Prostate gland (tissue), 2 donors: ENCODE measurements around the gene RORB.

Experiments
- POLR2A ChIP-seq: fragments of 450-650 bp; IDR thresholded peaks from one replicate; pipeline ENCODE4 v1.6.1; 2016; ENCODE audit warnings: antibody characterized with exemption, mild to moderate bottlenecking
- POLR2AphosphoS5 ChIP-seq: sonication (generic); formaldehyde crosslinking; IDR thresholded peaks from one replicate; pipeline ENCODE4 v1.6.1; 2017; ENCODE audit warnings: antibody characterized with exemption
- TF ChIP-seq, protein P1 (sequence below), 4 experiments: fragments of 200-600 bp in 2 of 4; fragments of 450-650 bp in 2 of 4; sonication (generic) in 2 of 4; IDR thresholded peaks; 1 replicate in 3 of 4; 2 replicates in 1 of 4; pipeline ENCODE4 v1.5.1; 2016 to 2019; ENCODE audit warnings: antibody characterized with exemption in 4 of 4, mild to moderate bottlenecking in 2 of 4, moderate library complexity in 2 of 4

DNA sequence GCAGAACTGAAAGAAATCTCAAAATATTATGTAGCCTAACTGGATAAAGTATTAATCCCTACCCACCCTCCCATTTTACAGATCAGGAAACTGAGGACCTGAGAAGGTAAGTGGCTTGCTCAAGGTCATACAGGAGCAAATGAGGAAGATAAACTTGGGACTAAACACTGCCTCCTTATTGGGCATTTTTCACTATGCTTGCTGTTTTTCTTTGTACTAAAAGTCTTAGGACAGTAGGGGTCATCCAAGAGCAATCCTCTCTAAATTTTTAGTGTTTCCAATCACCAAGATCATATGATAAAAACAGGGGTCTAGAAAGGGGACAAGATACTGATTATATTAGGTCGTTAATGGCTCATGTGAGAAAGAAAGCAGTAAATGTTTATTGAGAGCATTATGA is 80.8 kb downstream of the RORB start:
- TF ChIP-seq, protein P1, sequence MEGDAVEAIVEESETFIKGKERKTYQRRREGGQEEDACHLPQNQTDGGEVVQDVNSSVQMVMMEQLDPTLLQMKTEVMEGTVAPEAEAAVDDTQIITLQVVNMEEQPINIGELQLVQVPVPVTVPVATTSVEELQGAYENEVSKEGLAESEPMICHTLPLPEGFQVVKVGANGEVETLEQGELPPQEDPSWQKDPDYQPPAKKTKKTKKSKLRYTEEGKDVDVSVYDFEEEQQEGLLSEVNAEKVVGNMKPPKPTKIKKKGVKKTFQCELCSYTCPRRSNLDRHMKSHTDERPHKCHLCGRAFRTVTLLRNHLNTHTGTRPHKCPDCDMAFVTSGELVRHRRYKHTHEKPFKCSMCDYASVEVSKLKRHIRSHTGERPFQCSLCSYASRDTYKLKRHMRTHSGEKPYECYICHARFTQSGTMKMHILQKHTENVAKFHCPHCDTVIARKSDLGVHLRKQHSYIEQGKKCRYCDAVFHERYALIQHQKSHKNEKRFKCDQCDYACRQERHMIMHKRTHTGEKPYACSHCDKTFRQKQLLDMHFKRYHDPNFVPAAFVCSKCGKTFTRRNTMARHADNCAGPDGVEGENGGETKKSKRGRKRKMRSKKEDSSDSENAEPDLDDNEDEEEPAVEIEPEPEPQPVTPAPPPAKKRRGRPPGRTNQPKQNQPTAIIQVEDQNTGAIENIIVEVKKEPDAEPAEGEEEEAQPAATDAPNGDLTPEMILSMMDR (IDR thresholded peaks at IDR 0.05) = peak in 2 of 4 experiments; percentile 4 to 17
- TF ChIP-seq POLR2A = no peak
- no peak for TF ChIP-seq POLR2AphosphoS5
